ENCODE measurements around the gene DEAF1.

Gene DEAF1

DNA sequence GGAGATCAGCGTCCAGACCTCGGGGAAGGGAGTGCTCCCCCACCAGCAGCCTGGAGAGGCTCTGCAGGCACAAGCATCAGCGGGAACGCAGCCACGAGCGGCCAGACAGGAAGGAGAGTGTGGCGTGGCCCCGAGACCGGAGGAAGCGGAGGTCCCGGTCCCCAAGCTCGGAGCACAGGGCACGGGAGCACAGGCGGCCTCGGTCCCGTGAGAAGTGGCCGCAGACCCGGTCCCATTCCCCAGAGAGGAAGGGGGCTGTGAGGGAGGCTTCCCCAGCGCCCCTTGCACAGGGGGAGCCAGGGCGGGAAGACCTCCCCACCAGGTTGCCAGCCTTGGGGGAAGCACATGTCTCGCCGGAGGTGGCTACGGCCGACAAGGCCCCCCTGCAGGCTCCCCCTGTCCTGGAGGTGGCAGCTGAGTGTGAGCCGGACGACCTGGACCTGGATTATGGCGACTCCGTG lies 86.2 kb downstream of the DEAF1 start:
- no peak for DNase-seq

DNA sequence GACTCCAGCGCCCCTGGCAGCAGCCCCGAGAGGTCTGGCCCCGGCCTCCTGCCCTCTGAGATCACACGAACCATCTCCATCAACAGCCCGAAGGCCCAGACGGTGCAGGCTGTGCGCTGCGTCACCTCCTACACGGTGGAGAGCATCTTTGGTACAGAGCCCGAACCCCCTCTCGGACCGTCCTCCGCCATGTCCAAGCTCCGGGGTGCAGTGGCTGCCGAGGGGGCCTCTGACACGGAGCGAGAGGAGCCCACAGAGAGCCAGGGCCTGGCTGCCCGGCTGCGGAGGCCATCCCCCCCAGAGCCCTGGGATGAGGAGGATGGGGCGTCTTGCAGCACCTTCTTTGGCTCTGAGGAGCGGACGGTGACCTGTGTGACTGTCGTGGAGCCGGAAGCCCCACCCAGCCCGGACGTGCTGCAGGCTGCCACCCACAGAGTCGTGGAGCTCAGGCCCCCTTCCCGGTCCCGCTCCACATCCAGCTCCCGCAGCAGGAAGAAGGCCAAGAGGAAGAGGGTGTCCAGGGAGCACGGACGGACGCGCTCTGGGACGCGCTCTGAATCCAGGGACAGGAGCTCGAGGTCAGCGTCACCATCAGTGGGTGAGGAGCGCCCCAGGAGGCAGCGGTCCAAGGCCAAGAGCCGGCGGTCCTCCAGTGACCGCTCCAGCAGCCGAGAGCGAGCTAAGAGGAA lies 86.9 kb downstream of the DEAF1 start:
- no peak for DNase-seq

GRCh38 chr11:607020-607780 lies 87.8 kb downstream of the DEAF1 start:
- no peak for DNase-seq

DNA sequence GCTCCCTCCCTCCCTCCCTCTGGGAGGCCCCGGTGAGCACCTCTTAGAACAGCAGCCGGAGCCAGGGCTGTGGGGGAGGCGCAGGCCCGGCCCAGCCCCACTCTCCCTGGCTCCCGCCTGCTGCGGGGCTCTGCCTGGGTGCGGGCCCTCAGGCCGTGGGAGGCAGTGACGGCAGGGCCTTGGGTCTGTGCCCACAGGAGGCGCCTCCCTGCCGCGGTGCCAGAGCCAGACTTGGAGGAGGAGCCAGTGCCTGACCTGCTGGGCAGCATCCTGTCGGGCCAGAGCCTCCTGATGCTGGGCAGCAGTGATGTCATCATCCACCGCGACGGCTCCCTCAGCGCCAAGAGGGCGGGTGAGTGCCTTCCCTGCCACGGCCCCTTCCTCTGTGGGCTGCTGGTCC lies 88.8 kb downstream of the DEAF1 start:
- DNase-seq: peak; percentile 36

- no peak for DNase-seq
Measured at GRCh38 chr11:605286-606129, 89.5 kb downstream of the DEAF1 start.

GRCh38 chr11:603154-603553 lies 91.9 kb downstream of the DEAF1 start:
- no peak for DNase-seq

DNA sequence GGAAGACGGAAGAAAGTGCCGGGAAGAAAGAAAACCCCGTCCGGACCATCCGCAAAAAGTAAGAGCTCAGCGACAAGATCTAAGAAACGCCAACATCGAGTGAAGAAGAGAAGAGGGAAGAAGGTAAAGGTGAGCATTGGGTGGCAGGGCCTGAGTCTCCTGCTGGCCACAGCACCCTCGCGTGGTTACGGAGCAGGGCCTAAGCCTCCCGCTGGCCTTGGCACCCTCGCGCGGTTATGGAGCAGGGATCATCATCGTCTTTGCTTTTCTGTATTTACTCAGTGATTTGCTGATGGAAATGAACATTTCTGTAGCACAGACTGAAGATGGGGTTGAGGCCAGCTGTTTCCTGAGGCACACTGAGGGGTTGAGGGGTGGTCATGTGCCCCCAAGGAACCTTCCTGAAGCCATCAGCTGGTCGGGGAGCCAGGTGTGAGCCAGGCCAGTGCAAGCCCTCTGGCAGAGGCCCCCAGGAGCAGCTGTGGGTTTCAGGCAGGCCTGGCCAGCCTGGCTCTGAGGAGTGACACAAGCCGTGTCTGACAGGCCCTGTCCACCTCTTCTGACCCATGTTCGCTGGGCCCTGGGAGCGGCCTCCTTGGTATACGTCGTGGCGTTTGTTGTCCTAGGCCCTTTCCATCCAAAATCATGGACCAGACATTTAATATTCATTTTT lies 93.3 kb downstream of the DEAF1 start:
- no peak for DNase-seq

DNA sequence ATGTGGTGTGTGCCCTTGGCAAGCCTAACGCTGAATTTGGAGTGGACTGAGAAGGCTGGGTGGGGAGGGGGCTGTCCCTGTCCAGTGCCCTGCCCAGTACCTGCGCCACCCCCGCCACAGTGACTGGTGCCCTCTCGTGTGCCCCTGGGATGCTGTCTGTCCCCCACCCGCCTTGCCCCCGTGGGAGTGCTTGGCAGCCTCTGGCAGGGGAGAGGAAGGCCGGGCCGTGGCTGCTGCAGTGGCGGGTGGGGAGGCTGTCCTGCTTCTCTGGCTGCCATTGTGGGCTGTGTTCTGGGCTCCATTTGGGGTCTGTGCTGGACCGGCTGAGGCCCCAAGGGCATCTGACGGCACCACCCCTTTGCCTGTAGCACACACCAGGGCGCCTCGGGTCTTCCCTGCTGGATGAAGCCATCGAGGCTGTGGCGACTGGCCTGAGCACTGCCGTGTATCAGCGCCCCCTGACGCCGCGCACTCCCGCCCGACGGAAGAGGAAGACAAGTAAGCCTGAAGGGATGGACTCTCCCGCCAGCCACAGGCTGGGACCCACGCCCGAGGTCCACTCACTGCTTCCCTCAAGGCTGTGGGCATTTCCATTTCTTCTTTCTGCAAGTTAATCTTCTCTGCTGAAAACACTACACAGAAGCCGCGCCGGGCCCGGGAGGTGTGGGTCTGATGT lies 96.9 kb downstream of the DEAF1 start:
- no peak for DNase-seq

- no peak for DNase-seq
Measured at GRCh38 chr11:597166-597725, 97.8 kb downstream of the DEAF1 start.

DNA sequence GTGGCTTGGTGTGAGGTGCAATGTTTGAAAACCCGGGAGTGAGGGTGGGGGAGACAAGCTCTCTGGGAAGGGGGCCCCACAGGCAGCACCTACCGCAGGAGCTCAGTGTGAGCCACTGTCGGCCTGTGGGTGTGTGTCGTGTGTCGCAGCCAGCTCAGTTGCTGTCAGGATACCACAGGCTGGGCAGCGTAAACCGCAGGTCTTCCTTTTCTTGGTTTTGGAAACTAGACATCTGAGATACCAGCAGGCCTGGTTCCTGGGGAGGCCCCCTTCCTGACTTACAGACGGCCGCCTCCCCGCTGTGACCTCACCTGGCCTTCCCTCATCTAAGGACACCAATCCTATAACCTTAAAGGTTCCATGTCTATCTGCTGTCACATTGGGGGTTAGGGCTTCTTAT lies 98.6 kb downstream of the DEAF1 start:
- DNase-seq: no peak

DNA sequence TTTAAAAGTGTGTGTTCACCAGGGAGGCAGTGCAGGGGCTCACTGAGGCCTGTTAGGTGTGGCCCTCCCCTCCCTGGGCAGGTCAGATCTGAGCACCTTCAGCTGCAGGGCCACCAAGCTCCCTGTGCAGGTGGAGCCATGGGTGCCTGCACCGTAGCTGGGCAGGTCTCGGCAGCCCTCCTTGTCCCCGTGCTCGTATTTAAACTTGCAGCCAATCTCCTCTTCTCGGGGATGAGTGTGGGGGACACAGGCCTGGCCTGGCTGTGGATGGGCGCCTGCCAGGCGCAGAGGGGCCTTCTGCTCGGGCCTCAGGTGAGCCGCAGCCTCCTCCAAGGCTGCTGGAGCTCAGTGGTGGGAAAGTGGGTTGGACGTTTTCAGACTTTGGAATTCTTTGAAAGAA lies 99.6 kb downstream of the DEAF1 start:
- no peak for DNase-seq

Measured in femur (tissue), 1 donor.